ENCODE measurements around the gene NARF. TPM values are rescaled to one million over a fixed set of nuclear protein-coding genes. Genes with fewer than 3 reads are reported as not detected.

NARF gene
- total RNA-seq, 1 experiment from 2014 or later, result 39.4 TPM

DNA sequence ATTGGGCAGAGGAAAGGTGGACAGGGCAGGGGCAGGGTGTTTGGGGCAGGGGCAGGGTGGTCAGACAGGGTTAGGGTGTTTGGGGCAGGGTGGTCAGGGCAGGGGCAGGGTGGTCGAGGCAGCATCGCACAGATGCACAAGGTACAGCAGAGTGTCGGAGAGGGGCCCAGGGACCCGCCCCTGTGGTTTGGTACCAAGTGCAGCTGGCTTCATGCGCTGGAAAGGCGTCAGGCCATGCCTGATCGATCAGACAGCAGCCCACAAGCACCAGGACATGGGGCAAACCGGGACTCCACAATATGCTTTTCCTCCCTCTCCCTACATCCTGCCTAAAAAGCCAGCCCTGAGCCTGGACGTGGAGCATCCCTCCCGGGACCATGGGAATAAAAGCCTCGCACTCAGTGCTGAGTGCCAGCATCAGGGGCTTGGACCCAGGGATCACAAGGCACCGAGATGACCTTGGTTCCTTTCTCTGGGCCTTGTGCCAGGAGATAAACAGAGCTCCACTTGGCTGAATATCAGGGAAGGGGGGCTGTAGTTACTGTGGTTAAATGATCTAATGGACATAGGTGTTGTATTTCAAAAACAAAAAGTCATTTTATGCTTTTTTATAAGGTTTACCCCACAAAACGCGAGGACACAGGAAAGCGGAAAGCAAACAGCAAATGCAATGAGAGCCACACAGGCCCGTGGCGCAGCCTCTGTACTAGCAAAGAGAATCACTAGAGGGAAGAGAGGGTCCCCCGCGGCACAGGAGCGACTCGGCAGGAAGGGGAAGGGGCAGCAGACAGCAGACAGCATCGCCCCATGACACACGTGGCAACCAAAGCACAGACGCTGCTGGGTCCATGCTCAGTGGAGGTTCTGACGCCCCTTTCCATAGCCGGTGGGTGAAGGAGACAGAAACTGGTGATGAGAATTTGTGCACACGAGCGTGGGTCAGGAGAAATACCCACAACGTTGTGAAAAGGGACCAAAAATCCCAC, 45.7 kb upstream of the NARF start:
- TF ChIP-seq, protein P1, sequence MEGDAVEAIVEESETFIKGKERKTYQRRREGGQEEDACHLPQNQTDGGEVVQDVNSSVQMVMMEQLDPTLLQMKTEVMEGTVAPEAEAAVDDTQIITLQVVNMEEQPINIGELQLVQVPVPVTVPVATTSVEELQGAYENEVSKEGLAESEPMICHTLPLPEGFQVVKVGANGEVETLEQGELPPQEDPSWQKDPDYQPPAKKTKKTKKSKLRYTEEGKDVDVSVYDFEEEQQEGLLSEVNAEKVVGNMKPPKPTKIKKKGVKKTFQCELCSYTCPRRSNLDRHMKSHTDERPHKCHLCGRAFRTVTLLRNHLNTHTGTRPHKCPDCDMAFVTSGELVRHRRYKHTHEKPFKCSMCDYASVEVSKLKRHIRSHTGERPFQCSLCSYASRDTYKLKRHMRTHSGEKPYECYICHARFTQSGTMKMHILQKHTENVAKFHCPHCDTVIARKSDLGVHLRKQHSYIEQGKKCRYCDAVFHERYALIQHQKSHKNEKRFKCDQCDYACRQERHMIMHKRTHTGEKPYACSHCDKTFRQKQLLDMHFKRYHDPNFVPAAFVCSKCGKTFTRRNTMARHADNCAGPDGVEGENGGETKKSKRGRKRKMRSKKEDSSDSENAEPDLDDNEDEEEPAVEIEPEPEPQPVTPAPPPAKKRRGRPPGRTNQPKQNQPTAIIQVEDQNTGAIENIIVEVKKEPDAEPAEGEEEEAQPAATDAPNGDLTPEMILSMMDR (IDR thresholded peaks at IDR 0.05; ENCODE audit: unreplicated experiment), result no peak
- CTCF ChIA-PET, result interaction anchor here (0.7 kb wide), 1 partner anchor 110 kb away, joined by 3 read pairs; no protein-coding TSS in a partner anchor
- Mint-ChIP-seq H3K36me3 (ENCODE audit: insufficient read depth, unreplicated experiment) (peaks cover 5% of the 10 kb centered on the region), H3K27ac (ENCODE audit: unreplicated experiment) (no peak overlapping the region), H3K4me1 (ENCODE audit: low read depth, unreplicated experiment) (no peaks in the 10 kb centered on the region), H3K9me3 (ENCODE audit: low read depth, unreplicated experiment) (no peaks in the 10 kb centered on the region), H3K4me3 (ENCODE audit: low read depth, unreplicated experiment) (no peak overlapping the region), H3K27me3 (ENCODE audit: unreplicated experiment) (no peaks in the 10 kb centered on the region)
- BruUV-seq (replicated peaks), result no TSS peak
- intact Hi-C loops (cut with micrococcal nuclease; ENCODE audit: unreplicated experiment), result loop anchor here (5.0 kb wide), 1 partner anchor 61 kb away; no protein-coding TSS in a partner anchor
- DNase-seq, result no peak

DNA sequence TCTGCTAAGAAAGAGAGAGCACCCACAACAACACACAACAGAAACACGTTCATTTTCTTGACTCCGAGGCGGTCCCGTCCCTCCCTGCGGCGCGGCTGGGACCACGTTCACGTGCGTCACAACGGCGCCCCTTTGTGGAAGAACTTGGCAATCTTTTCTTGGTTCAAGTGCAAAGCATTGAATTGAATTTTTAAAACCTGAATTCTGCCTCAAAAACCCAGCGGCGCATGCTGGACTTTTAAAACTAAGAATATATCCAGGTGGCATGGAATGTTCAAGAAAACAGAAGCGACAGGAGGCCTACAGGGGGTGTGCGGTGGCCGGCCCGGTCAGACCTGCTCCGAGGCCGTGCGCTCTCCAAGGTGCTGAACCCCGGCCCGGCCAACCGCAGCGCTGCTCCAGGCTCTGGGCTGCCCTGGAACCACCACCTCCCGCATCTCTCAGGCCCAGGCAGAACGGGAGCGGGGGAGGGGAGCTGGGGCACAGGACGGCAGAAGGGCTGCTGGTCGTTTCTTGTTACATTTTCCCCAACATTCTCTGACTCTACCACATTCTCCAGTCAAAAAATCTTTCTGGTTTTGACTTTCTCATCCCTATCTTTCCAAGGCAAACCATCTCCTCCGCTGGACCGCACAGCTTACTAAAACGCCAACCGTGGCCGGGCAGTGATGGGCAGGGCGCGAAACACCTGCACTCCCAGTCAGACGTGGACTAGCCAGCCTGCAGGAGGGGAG, 43.8 kb upstream of the NARF start:
- Mint-ChIP-seq H3K4me1 (ENCODE audit: low read depth, unreplicated experiment) (no peaks in the 10 kb centered on the region), H3K27me3 (ENCODE audit: unreplicated experiment) (no peaks in the 10 kb centered on the region), H3K9me3 (ENCODE audit: low read depth, unreplicated experiment) (no peaks in the 10 kb centered on the region), H3K4me3 (ENCODE audit: low read depth, unreplicated experiment) (no peak overlapping the region), H3K27ac (ENCODE audit: unreplicated experiment) (no peak overlapping the region), H3K36me3 (ENCODE audit: insufficient read depth, unreplicated experiment) (peaks cover 18% of the 10 kb centered on the region)
- TF ChIP-seq, protein P1 (IDR thresholded peaks at IDR 0.05; ENCODE audit: unreplicated experiment), result peak; percentile 26
- peak; percentile 62 for DNase-seq
- intact Hi-C loops (cut with micrococcal nuclease; ENCODE audit: unreplicated experiment), result loop anchor here (5.0 kb wide), 1 partner anchor 62 kb away; no protein-coding TSS in a partner anchor
- no TSS peak for BruUV-seq (replicated peaks)
- CTCF ChIA-PET, result no interaction called here

DNA sequence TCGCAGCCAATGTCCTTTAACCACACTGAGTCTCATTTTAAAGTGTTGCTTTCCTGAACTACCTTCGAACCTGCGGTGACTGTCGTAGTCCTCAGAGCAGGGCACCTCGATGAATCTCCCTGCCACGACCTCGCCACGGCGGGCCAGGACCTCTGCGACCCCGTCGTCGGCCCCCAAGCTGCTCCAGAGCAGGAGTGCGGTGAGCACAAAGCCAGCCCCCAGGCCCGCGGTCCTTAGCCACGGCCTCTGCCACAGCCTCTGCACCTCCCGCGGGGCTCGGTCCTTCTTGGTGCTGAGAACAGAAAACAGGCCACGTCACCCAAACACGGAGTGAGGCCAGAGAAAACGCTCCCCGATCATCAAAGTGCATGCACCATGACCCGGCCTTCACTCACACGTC, 43.2 kb upstream of the NARF start:
- H3K27me3 Mint-ChIP-seq (ENCODE audit: unreplicated experiment), result no peaks in the 10 kb centered on the region
- H3K9me3 Mint-ChIP-seq (ENCODE audit: low read depth, unreplicated experiment), result no peaks in the 10 kb centered on the region
- no peak for DNase-seq
- peaks cover 18% of the 10 kb centered on the region for H3K36me3 Mint-ChIP-seq (ENCODE audit: insufficient read depth, unreplicated experiment)
- BruUV-seq (replicated peaks), result no TSS peak
- no peak overlapping the region for H3K4me3 Mint-ChIP-seq (ENCODE audit: low read depth, unreplicated experiment)
- TF ChIP-seq, protein P1 (IDR thresholded peaks at IDR 0.05; ENCODE audit: unreplicated experiment), result no peak
- CTCF ChIA-PET, result no interaction called here
- H3K4me1 Mint-ChIP-seq (ENCODE audit: low read depth, unreplicated experiment), result no peaks in the 10 kb centered on the region
- intact Hi-C loops (cut with micrococcal nuclease; ENCODE audit: unreplicated experiment), result no loop called here
- no peak overlapping the region for H3K27ac Mint-ChIP-seq (ENCODE audit: unreplicated experiment)

DNA sequence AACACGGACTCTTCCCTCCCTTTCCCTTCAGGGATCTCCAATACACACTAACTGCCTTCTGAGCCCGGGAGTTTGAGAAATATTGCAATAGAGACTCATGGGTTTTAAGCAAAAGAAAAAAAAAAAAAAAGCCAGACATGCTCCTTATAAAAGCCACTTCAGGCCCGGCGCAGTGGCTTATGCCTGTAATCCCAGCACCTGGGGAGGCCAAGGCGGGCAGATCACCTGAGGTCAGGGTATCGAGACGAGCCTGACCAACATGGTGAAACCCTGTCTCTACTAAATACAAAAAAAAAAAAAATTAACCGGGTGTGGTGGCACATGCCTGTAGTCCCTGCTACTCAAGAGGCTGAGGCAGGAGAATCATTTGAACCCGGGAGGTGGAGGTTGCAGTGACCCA, 42.8 kb upstream of the NARF start:
- CTCF ChIA-PET, result no interaction called here
- H3K4me1 Mint-ChIP-seq (ENCODE audit: low read depth, unreplicated experiment), result no peaks in the 10 kb centered on the region
- H3K4me3 Mint-ChIP-seq (ENCODE audit: low read depth, unreplicated experiment), result no peak overlapping the region
- no peak overlapping the region for H3K27ac Mint-ChIP-seq (ENCODE audit: unreplicated experiment)
- intact Hi-C loops (cut with micrococcal nuclease; ENCODE audit: unreplicated experiment), result no loop called here
- peaks cover 18% of the 10 kb centered on the region for H3K36me3 Mint-ChIP-seq (ENCODE audit: insufficient read depth, unreplicated experiment)
- H3K27me3 Mint-ChIP-seq (ENCODE audit: unreplicated experiment), result no peaks in the 10 kb centered on the region
- H3K9me3 Mint-ChIP-seq (ENCODE audit: low read depth, unreplicated experiment), result no peaks in the 10 kb centered on the region
- TF ChIP-seq, protein P1 (IDR thresholded peaks at IDR 0.05; ENCODE audit: unreplicated experiment), result no peak
- DNase-seq, result no peak
- no TSS peak for BruUV-seq (replicated peaks)
